GM12872 (cell line): ENCODE measurements around the gene SLIT3.

Experiments
- TF ChIP-seq, protein P1 (sequence below): IDR thresholded peaks from 3 replicates; pipeline ENCODE4 v1.5.1; 2011; ENCODE audit warnings: low read depth, mild to moderate bottlenecking, low read length, moderate library complexity; ENCODE audit not compliant: insufficient read depth

The SLIT3 gene

DNA sequence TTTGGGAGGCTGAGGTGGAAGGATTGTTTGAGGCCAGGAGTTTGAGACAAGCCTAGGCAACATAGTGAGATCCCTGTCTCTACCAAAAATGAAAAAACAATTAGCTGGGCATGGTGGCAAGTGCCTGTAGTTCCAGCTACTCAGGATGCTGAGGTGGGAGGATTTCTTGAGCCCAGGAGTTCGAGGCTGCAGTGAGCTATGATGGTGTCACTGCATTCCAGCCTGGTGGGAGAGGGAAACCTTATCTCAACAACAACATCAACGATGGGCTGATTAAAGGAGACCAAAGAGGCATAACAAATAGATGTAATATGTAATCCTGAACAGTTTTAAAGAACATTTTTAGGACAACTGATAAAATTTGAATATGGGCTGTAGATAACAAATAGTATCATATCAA is 687.5 kb downstream of the SLIT3 start:
- TF ChIP-seq, protein P1, sequence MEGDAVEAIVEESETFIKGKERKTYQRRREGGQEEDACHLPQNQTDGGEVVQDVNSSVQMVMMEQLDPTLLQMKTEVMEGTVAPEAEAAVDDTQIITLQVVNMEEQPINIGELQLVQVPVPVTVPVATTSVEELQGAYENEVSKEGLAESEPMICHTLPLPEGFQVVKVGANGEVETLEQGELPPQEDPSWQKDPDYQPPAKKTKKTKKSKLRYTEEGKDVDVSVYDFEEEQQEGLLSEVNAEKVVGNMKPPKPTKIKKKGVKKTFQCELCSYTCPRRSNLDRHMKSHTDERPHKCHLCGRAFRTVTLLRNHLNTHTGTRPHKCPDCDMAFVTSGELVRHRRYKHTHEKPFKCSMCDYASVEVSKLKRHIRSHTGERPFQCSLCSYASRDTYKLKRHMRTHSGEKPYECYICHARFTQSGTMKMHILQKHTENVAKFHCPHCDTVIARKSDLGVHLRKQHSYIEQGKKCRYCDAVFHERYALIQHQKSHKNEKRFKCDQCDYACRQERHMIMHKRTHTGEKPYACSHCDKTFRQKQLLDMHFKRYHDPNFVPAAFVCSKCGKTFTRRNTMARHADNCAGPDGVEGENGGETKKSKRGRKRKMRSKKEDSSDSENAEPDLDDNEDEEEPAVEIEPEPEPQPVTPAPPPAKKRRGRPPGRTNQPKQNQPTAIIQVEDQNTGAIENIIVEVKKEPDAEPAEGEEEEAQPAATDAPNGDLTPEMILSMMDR: no peak

GRCh38 chr5:168612996-168613395 is 687.9 kb downstream of the SLIT3 start:
- TF ChIP-seq, protein P1: no peak

DNA sequence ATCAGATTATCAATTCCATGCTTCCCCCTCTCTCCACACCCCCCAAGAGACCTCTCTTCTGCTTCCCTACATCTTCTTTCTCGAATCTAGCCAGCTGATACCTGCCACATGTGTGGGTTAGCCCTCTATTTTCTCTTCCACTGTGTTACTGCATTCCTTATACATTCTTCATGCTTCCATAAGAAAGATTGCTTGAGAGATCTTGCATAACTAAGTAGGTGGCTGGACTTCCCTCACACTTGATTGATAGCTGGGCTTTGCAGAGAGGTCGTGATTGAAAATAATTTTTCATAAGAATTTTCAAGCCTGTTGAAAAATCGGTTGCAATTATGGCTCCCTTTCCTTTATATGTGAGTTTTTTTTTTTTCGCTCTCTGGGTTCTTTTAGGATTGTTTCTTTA is 688.8 kb downstream of the SLIT3 start:
- TF ChIP-seq, protein P1: no peak
